ENCODE measurements around the gene SIGLEC9. TPM values are rescaled to one million over a fixed set of nuclear protein-coding genes. Genes with fewer than 3 reads are reported as not detected.

SIGLEC9 gene
- total RNA-seq, result not detected in 2 replicates

DNA sequence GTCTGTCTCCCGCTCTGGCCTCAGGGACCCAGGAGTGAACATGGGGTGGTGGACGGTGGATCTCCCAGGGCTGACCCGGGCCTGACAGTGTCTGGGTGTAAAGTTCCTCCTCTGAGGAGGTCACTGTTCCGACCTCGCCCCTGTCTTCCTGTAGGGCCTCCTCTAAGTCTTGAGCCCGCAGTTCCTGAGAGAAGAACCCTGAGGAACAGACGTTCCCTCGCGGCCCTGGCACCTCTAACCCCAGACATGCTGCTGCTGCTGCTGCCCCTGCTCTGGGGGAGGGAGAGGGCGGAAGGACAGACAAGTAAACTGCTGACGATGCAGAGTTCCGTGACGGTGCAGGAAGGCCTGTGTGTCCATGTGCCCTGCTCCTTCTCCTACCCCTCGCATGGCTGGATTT is at the start of gene SIGLEC9:
Gene SIGLEC9, plus strand, starts transcription at position 178 of the 400 bp plus-strand sequence. Its CDS starts 69 bp downstream, at position 247.

DNA sequence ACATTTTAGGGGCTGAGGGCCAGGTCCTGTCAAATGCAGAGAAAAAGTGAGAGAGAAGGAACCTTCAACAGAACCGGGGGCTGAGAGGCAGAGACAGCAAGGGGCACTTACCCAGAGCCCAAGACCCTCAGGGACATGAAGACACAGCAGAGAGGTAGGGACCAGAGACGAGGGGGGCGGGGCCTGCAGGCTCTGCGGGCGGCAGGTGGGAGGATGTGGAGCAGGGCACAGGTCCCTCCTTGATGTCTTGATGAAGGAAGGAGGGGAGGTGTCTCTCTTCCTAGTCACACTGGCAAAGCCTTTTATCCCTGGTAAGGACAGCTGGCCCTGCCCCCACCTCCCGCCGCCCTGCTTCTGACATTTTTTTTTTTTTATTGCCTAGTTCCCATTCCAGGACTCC is 42.1 kb upstream of the SIGLEC9 start, which contains the start of gene KLK14:
Gene KLK14, minus strand, starts transcription at position 277 of the 400 bp plus-strand sequence. Its CDS starts 273 bp downstream, at position 4.

DNA sequence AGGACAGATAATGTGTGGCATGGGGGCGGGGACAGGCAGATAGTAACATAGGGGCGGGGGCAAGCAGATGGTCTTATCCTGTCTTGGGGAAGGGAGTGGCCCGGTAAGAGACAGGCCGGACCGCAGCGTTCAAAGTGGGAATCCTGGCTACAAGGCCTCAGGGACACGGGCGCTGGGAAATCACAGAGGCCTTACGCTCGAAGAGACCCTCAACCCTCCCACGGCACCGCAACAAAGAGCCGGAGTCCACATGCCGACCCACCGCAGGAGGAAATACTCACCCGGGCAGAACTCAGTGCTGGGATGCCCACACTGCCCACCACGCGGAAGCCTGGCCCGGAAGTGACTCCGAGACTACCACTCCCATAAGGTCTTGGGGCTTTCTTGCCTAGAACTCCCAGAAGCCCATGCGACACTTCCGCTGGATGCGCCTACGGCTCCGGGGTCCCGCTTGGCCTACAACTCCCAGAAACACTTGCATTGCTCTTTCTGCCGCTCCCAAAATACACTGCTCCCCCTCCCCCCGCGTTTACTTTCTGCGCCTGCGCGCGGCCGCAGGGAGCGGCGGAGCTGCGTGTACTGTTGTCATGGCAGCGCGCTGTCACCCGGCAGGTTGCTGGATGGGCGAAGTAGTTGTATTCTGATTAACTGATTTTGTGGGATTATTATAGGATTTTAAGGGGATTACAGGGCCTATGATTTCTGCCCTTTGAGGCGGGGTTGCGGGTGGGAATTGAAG is 16.5 kb upstream of the SIGLEC9 start, which contains the start of gene CTU1:
Gene CTU1, minus strand, starts transcription at position 344 of the 739 bp plus-strand sequence. CDS start 3,840 bp downstream, outside the sequence.

DNA sequence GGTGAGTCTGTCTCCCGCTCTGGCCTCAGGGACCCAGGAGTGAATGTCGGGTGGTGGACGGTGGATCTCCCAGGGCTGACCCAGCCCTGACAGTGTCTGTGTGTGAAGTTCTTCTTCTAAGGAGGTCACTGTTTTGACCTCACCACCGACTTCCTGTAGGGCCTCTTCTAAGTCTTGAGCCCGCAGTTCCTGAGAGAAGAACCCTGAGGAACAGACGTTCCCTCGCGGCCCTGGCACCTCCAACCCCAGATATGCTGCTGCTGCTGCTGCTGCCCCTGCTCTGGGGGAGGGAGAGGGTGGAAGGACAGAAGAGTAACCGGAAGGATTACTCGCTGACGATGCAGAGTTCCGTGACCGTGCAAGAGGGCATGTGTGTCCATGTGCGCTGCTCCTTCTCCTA is 17.4 kb downstream of the SIGLEC9 start, which contains the start of gene SIGLEC7:
Gene SIGLEC7, plus strand, starts transcription at position 183 of the 400 bp plus-strand sequence. Its CDS starts 69 bp downstream, at position 252.

Other genes with a start within 250 kb of the SIGLEC9 start
- gene KLK4, start 213.5 kb upstream of the SIGLEC9 start, total RNA-seq, result not detected in 2 replicates
- gene KLK5, start 171.9 kb upstream of the SIGLEC9 start, total RNA-seq, result 25.0 and 189 TPM in 2 replicates
- 2.5 and 3.4 TPM in 2 replicates for gene KLK6, start 155.3 kb upstream of the SIGLEC9 start, total RNA-seq
- gene KLK7, start 141.0 kb upstream of the SIGLEC9 start, total RNA-seq, result 15.0 and 22.9 TPM in 2 replicates
- gene KLK8, start 123.3 kb upstream of the SIGLEC9 start, total RNA-seq, result 27.8 and 86.5 TPM in 2 replicates
- gene KLK10, start 105.2 kb upstream of the SIGLEC9 start, total RNA-seq, result 36.2 and 66.0 TPM in 2 replicates
- gene KLK11, start 98.3 kb upstream of the SIGLEC9 start, total RNA-seq, result 17.4 and 29.0 TPM in 2 replicates
- gene KLK12, start 89.9 kb upstream of the SIGLEC9 start, total RNA-seq, result 0.14 and 17.1 TPM in 2 replicates
- gene KLK13, start 59.8 kb upstream of the SIGLEC9 start, total RNA-seq, result 0.68 and 1.3 TPM in 2 replicates
- under 0.01 and 0.21 TPM in 2 replicates for gene KLK14, start 42.0 kb upstream of the SIGLEC9 start, total RNA-seq
- 8.2 and 10.0 TPM in 2 replicates for gene CTU1, start 16.5 kb upstream of the SIGLEC9 start, total RNA-seq
- gene SIGLEC7, start 17.4 kb downstream of the SIGLEC9 start, total RNA-seq, result not detected in 2 replicates
- gene CD33, start 100.2 kb downstream of the SIGLEC9 start, total RNA-seq, result not detected in 2 replicates
- gene SIGLECL1, start 126.2 kb downstream of the SIGLEC9 start, total RNA-seq, result not detected in 2 replicates
- not detected in 2 replicates for gene IGLON5, start 186.7 kb downstream of the SIGLEC9 start, total RNA-seq
- 0.68 and 1.6 TPM in 2 replicates for gene VSIG10L, start 217.2 kb downstream of the SIGLEC9 start, total RNA-seq
- 26.7 and 59.9 TPM in 2 replicates for gene ETFB, start 241.5 kb downstream of the SIGLEC9 start, total RNA-seq
- gene CLDND2, start 244.1 kb downstream of the SIGLEC9 start, total RNA-seq, result not detected in 2 replicates
- gene NKG7, start 247.7 kb downstream of the SIGLEC9 start, total RNA-seq, result not detected in 2 replicates